OCI-LY1 (cell line): ENCODE data around the gene RABL6.

Source experiments
- H2AFZ ChIP-seq: fragments of 200-600 bp; sonication (generic), shearing (Covaris generic); 2 replicates; pipeline ENCODE4 v1.6.0; 2014; ENCODE audit warnings: antibody characterized with exemption, mild to moderate bottlenecking, low read length
- H3F3A ChIP-seq: fragments of 200-600 bp; sonication (generic), shearing (Covaris generic); 2 replicates; pipeline ENCODE4 v1.6.0; 2014; ENCODE audit warnings: mild to moderate bottlenecking, antibody characterized with exemption, low read length, moderate library complexity; ENCODE audit not compliant: insufficient read depth
- H3K27ac ChIP-seq: fragments of 200-600 bp; sonication (generic); 2 replicates; pipeline ENCODE4 v1.5.1; 2014; ENCODE audit warnings: low read length, mixed run types, mild to moderate bottlenecking, low read depth; ENCODE audit not compliant: poor library complexity, severe bottlenecking
- H3K27me3 ChIP-seq: fragments of 200-600 bp; sonication (generic); 2 replicates; pipeline ENCODE4 v1.6.0; 2014; ENCODE audit warnings: antibody characterized with exemption, mild to moderate bottlenecking, low read length, moderate library complexity; ENCODE audit not compliant: insufficient read depth
- H3K36me3 ChIP-seq: fragments of 200-600 bp; sonication (generic); 2 replicates; pipeline ENCODE4 v1.6.1; 2014; ENCODE audit warnings: mild to moderate bottlenecking, antibody characterized with exemption, low read length, moderate library complexity, mixed read lengths; ENCODE audit not compliant: insufficient read depth
- H3K4me1 ChIP-seq: fragments of 200-600 bp; sonication (generic); 2 replicates; pipeline ENCODE4 v1.5.1; 2014; ENCODE audit warnings: mild to moderate bottlenecking, low read length, moderate library complexity; ENCODE audit not compliant: insufficient read depth, severe bottlenecking
- H3K4me2 ChIP-seq: fragments of 200-600 bp; sonication (generic), shearing (Covaris generic); 2 replicates; pipeline ENCODE4 v1.6.1; 2014; ENCODE audit warnings: low read length
- H3K4me3 ChIP-seq: fragments of 200-600 bp; sonication (generic); 2 replicates; pipeline ENCODE4 v1.5.1; 2014; ENCODE audit warnings: low read length, low read depth, mild to moderate bottlenecking, mixed read lengths; ENCODE audit not compliant: poor library complexity, severe bottlenecking
- H3K79me2 ChIP-seq: fragments of 200-600 bp; shearing (Covaris generic); 2 replicates; pipeline ENCODE4 v1.6.1; 2016; ENCODE audit warnings: mixed run types, low read length, mixed read lengths; ENCODE audit not compliant: insufficient read depth
- H3K9ac ChIP-seq: fragments of 200-600 bp; sonication (generic), shearing (Covaris generic); 2 replicates; pipeline ENCODE4 v1.6.1; 2014; ENCODE audit warnings: mild to moderate bottlenecking, low read length, mixed read lengths
- H3K9me2 ChIP-seq: fragments of 200-600 bp; sonication (generic), shearing (Covaris generic); 2 replicates; pipeline ENCODE4 v1.6.1; 2014; ENCODE audit warnings: low read depth, mild to moderate bottlenecking, low read length, mixed read lengths
- H3K9me3 ChIP-seq: fragments of 200-600 bp; shearing (Covaris generic); 2 replicates; pipeline ENCODE4 v1.6.1; 2014; ENCODE audit warnings: low read length, mixed read lengths
- H4K20me1 ChIP-seq: fragments of 200-600 bp; sonication (generic), shearing (Covaris generic); 2 replicates; pipeline ENCODE4 v1.6.0; 2016; ENCODE audit warnings: mild to moderate bottlenecking, low read length; ENCODE audit not compliant: insufficient read depth
- CTCF ChIP-seq: fragments of 200-600 bp; sonication (generic), shearing (Covaris generic); IDR thresholded peaks from 2 replicates; pipeline ENCODE4 v1.5.1; 2017; ENCODE audit warnings: mild to moderate bottlenecking, antibody characterized with exemption, low read length, moderate library complexity, mixed read lengths
- EZH2 ChIP-seq: fragments of 200-600 bp; sonication (generic), shearing (Covaris generic); IDR thresholded peaks from 2 replicates; pipeline ENCODE4 v1.8.0; 2017; ENCODE audit warnings: borderline replicate concordance, mixed run types, mild to moderate bottlenecking, antibody characterized with exemption, low read length, moderate library complexity, mixed read lengths

The RABL6 gene

GRCh38 chr9:136769710-136770191 lies 38.0 kb upstream of the RABL6 start:
- Histone ChIP-seq H3F3A (no peaks in the 10 kb centered on the region), H3K4me2 (no peak overlapping the region), H3K27me3 (peaks cover 3% of the 10 kb centered on the region; the same call in 1 of the 2 replicates), H3K4me3 (no peak overlapping the region), H3K9me2 (no peaks in the 10 kb centered on the region), H3K79me2 (no peaks in the 10 kb centered on the region), H2AFZ (no peak overlapping the region), H4K20me1 (no peaks in the 10 kb centered on the region), H3K27ac (no peak overlapping the region), H3K9me3 (peaks cover 5% of the 10 kb centered on the region; the same call in 1 of the 2 replicates), H3K36me3 (peaks cover 5% of the 10 kb centered on the region; the same call in 1 of the 2 replicates), H3K4me1 (peaks cover 5% of the 10 kb centered on the region), H3K9ac (no peak overlapping the region)
- TF ChIP-seq EZH2 = no peak
- peak; percentile 52 for TF ChIP-seq CTCF

GRCh38 chr9:136771907-136772415 lies 35.8 kb upstream of the RABL6 start:
- H3K4me3 ChIP-seq = no peak overlapping the region
- H3K9ac ChIP-seq = no peak overlapping the region
- peaks cover 5% of the 10 kb centered on the region; the same call in 1 of the 2 replicates for H3K9me3 ChIP-seq
- no peaks in the 10 kb centered on the region for H3K9me2 ChIP-seq
- peaks cover 5% of the 10 kb centered on the region; the same call in 1 of the 2 replicates for H3K36me3 ChIP-seq
- H4K20me1 ChIP-seq = no peaks in the 10 kb centered on the region
- no peaks in the 10 kb centered on the region for H3K79me2 ChIP-seq
- TF ChIP-seq CTCF (no peak), EZH2 (no peak)
- no peaks in the 10 kb centered on the region; the same call in 1 of the 2 replicates for H3K27me3 ChIP-seq
- no peak overlapping the region for H2AFZ ChIP-seq
- H3K4me1 ChIP-seq = peaks cover 5% of the 10 kb centered on the region
- no peak overlapping the region for H3K4me2 ChIP-seq
- no peak overlapping the region for H3K27ac ChIP-seq
- no peaks in the 10 kb centered on the region for H3F3A ChIP-seq

GRCh38 chr9:136773386-136774044 lies 34.2 kb upstream of the RABL6 start:
- Histone ChIP-seq H3K9ac (no peak overlapping the region), H3K4me3 (no peak overlapping the region), H2AFZ (peak overlapping the region; percentile 99), H3F3A (no peaks in the 10 kb centered on the region), H3K36me3 (peaks cover 5% of the 10 kb centered on the region; the same call in 1 of the 2 replicates), H3K27ac (no peak overlapping the region), H3K4me1 (peaks cover 5% of the 10 kb centered on the region), H3K27me3 (no peaks in the 10 kb centered on the region; the same call in 1 of the 2 replicates), H4K20me1 (no peaks in the 10 kb centered on the region), H3K9me3 (peaks cover 5% of the 10 kb centered on the region; the same call in 1 of the 2 replicates), H3K79me2 (no peaks in the 10 kb centered on the region), H3K4me2 (no peak overlapping the region), H3K9me2 (no peaks in the 10 kb centered on the region)
- TF ChIP-seq CTCF (no peak), EZH2 (no peak)
